GM03348 (cell line): ENCODE data around the gene KRT6A.

Source experiments
- DNase-seq: peaks from one replicate; pipeline ENCODE4 v3.0.0; 2012; ENCODE audit warnings: low spot score

The KRT6A gene

GRCh38 chr12:52493172-52493571 lies at the start of gene KRT6A:
TSS of gene KRT6A (minus strand) at chr12:52493257. CDS start at chr12:52493188, 69 bp downstream.
- no peak for DNase-seq

- no peak for DNase-seq
Observed at GRCh38 chr12:52542157-52542556, 49.1 kb upstream of the KRT6A start.

GRCh38 chr12:52541709-52542108 lies 48.7 kb upstream of the KRT6A start:
- no peak for DNase-seq

- DNase-seq: no peak
Observed at GRCh38 chr12:52540531-52540930, 47.5 kb upstream of the KRT6A start.

GRCh38 chr12:52539821-52540173 lies 46.7 kb upstream of the KRT6A start:
- no peak for DNase-seq

GRCh38 chr12:52539083-52539820 lies 46.2 kb upstream of the KRT6A start:
- no peak for DNase-seq

GRCh38 chr12:52537101-52537500 lies 44.0 kb upstream of the KRT6A start:
- DNase-seq: no peak

GRCh38 chr12:52535574-52535973 lies 42.5 kb upstream of the KRT6A start:
- no peak for DNase-seq

GRCh38 chr12:52534482-52534881 lies 41.4 kb upstream of the KRT6A start:
- DNase-seq: no peak

GRCh38 chr12:52533686-52534470 lies 40.8 kb upstream of the KRT6A start:
- DNase-seq: no peak

GRCh38 chr12:52532636-52533035 lies 39.6 kb upstream of the KRT6A start:
- no peak for DNase-seq

- no peak for DNase-seq
Observed at GRCh38 chr12:52531566-52532300, 38.7 kb upstream of the KRT6A start.

- no peak for DNase-seq
Observed at GRCh38 chr12:52530905-52531304, 37.8 kb upstream of the KRT6A start.

- DNase-seq: no peak
Observed at GRCh38 chr12:52530366-52530765, 37.3 kb upstream of the KRT6A start.

GRCh38 chr12:52529846-52530245 lies 36.8 kb upstream of the KRT6A start:
- no peak for DNase-seq

GRCh38 chr12:52529417-52529816 lies 36.4 kb upstream of the KRT6A start:
- DNase-seq: no peak

- DNase-seq: no peak
Observed at GRCh38 chr12:52528641-52529143, 35.6 kb upstream of the KRT6A start.

- no peak for DNase-seq
Observed at GRCh38 chr12:52527121-52527800, 34.2 kb upstream of the KRT6A start.

GRCh38 chr12:52526511-52526951 lies 33.5 kb upstream of the KRT6A start:
- DNase-seq: no peak

GRCh38 chr12:52525661-52526499 lies 32.8 kb upstream of the KRT6A start:
- no peak for DNase-seq
